H9 (cell line): Measurements from ENCODE around the gene SAMM50. TPM values are rescaled to one million over a fixed set of nuclear protein-coding genes. Genes with fewer than 3 reads are reported as not detected.

Experiments used
- DNase-seq: peaks from one replicate; pipeline ENCODE4 v3.0.0-alpha.2; 2017
- H2AFZ ChIP-seq: one replicate; pipeline ENCODE4 v1.6.1; 2013; ENCODE audit warnings: mild to moderate bottlenecking, low read length, control low read depth, moderate library complexity
- H2AK5ac ChIP-seq: 2 replicates; pipeline ENCODE4 v1.6.1; 2013; ENCODE audit warnings: low read length, control low read depth, mixed read lengths; ENCODE audit not compliant: insufficient read length
- H2BK120ac ChIP-seq: one replicate; pipeline ENCODE4 v1.6.1; 2013; ENCODE audit warnings: low read depth, mild to moderate bottlenecking, low read length, control low read depth, inconsistent platforms; ENCODE audit not compliant: poor library complexity, severe bottlenecking
- H2BK12ac ChIP-seq: 2 replicates; pipeline ENCODE4 v1.6.1; 2013; ENCODE audit warnings: low read length, control low read depth, mixed read lengths, low read depth; ENCODE audit not compliant: insufficient read length
- H2BK15ac ChIP-seq: 2 replicates; pipeline ENCODE4 v1.6.1; 2013; ENCODE audit warnings: low read depth, low read length, control low read depth
- H2BK20ac ChIP-seq: one replicate; pipeline ENCODE4 v1.6.1; 2013; ENCODE audit warnings: low read depth, mild to moderate bottlenecking, low read length, control low read depth, inconsistent platforms; ENCODE audit not compliant: poor library complexity, severe bottlenecking
- H2BK5ac ChIP-seq: 2 replicates; pipeline ENCODE4 v1.6.1; 2013; ENCODE audit warnings: low read length, control low read depth, mixed read lengths; ENCODE audit not compliant: insufficient read length
- H3K14ac ChIP-seq: 2 replicates; pipeline ENCODE4 v1.6.1; 2013; ENCODE audit warnings: low read length, control low read depth; ENCODE audit not compliant: insufficient read depth
- H3K18ac ChIP-seq: 2 replicates; pipeline ENCODE4 v1.6.1; 2013; ENCODE audit warnings: low read depth, mild to moderate bottlenecking, mixed read lengths, low read length, control low read depth; ENCODE audit not compliant: insufficient read length
- H3K23ac ChIP-seq: 2 replicates; pipeline ENCODE4 v1.6.1; 2013; ENCODE audit warnings: low read length, control low read depth, mixed read lengths, low read depth; ENCODE audit not compliant: insufficient read length
- H3K23me2 ChIP-seq: 2 replicates; pipeline ENCODE4 v1.6.1; 2013; ENCODE audit warnings: low read depth, mild to moderate bottlenecking, mixed read lengths, low read length, control low read depth; ENCODE audit not compliant: insufficient read length, poor library complexity, severe bottlenecking
- H3K27ac ChIP-seq: 2 replicates; pipeline ENCODE4 v1.5.1; 2013; ENCODE audit warnings: low read length, control low read depth, mixed read lengths, low read depth; ENCODE audit not compliant: insufficient read length
- H3K27me3 ChIP-seq: 2 replicates; pipeline ENCODE4 v1.6.1; 2013; ENCODE audit warnings: low read length, control low read depth, inconsistent platforms; ENCODE audit not compliant: insufficient read depth
- H3K4ac ChIP-seq: 2 replicates; pipeline ENCODE4 v1.6.1; 2013; ENCODE audit warnings: low read depth, mild to moderate bottlenecking, control low read depth, inconsistent platforms, low read length, moderate library complexity
- H3K4me1 ChIP-seq: 2 replicates; pipeline ENCODE4 v1.6.1; 2013; ENCODE audit warnings: low read length, control low read depth, inconsistent platforms; ENCODE audit not compliant: insufficient read depth
- H3K4me2 ChIP-seq: 2 replicates; pipeline ENCODE4 v1.6.1; 2013; ENCODE audit warnings: low read length, control low read depth, mixed read lengths; ENCODE audit not compliant: insufficient read length, insufficient read depth
- H3K56ac ChIP-seq: 2 replicates; pipeline ENCODE4 v1.6.1; 2013; ENCODE audit warnings: low read depth, mild to moderate bottlenecking, mixed read lengths, low read length, control low read depth; ENCODE audit not compliant: insufficient read length
- H3K79me1 ChIP-seq: 2 replicates; pipeline ENCODE4 v1.6.1; 2013; ENCODE audit warnings: low read depth, mild to moderate bottlenecking, moderate library complexity, low read length, control low read depth, inconsistent platforms; ENCODE audit not compliant: insufficient read depth, poor library complexity, severe bottlenecking
- H3K79me2 ChIP-seq: 2 replicates; pipeline ENCODE4 v1.6.1; 2013; ENCODE audit warnings: low read length, control low read depth, inconsistent platforms; ENCODE audit not compliant: insufficient read depth
- H3K9ac ChIP-seq: 2 replicates; pipeline ENCODE4 v1.6.1; 2013; ENCODE audit warnings: low read length, control low read depth, mixed read lengths; ENCODE audit not compliant: insufficient read length; ENCODE audit errors: extremely low read depth
- H3K9me3 ChIP-seq: one replicate; pipeline ENCODE4 v1.6.1; 2013; ENCODE audit warnings: low read depth, low read length, inconsistent platforms; ENCODE audit not compliant: control insufficient read depth
- H3T11ph ChIP-seq: one replicate; pipeline ENCODE4 v1.6.1; 2013; ENCODE audit warnings: mild to moderate bottlenecking, low read length, control low read depth, inconsistent platforms
- H4K20me1 ChIP-seq: one replicate; pipeline ENCODE4 v1.6.1; 2013; ENCODE audit not compliant: control insufficient read depth, insufficient read length, insufficient read depth
- H4K5ac ChIP-seq: 2 replicates; pipeline ENCODE4 v1.6.1; 2013; ENCODE audit warnings: low read depth, mild to moderate bottlenecking, mixed read lengths, low read length, control low read depth; ENCODE audit not compliant: insufficient read length
- H4K8ac ChIP-seq: replicated peaks from 2 replicates; pipeline ENCODE4 v1.6.1; 2013; ENCODE audit warnings: low read length, control low read depth, mixed read lengths, low read depth; ENCODE audit not compliant: insufficient read length
- H4K91ac ChIP-seq: 2 replicates; pipeline ENCODE4 v1.6.1; 2013; ENCODE audit warnings: low read depth, mild to moderate bottlenecking, moderate library complexity, mixed read lengths, low read length, control low read depth; ENCODE audit not compliant: insufficient read length
- H3K27ac Mint-ChIP-seq, 3 experiments: 2 replicates in 2 of 3; 3 replicates in 1 of 3; pipeline ENCODE4 v1.8.0; 2020 to 2021; ENCODE audit warnings: mixed read lengths in 3 of 3, mild to moderate bottlenecking in 1 of 3, moderate library complexity in 1 of 3
- H3K27me3 Mint-ChIP-seq: 2 replicates; pipeline ENCODE4 v1.8.0; 2021; ENCODE audit warnings: low read depth, mild to moderate bottlenecking, moderate library complexity, mixed read lengths
- H3K36me3 Mint-ChIP-seq, 3 experiments: 2 replicates in 2 of 3; 3 replicates in 1 of 3; pipeline ENCODE4 v1.8.0; 2020 to 2021; ENCODE audit warnings: low read depth in 3 of 3, mixed read lengths in 3 of 3; ENCODE audit not compliant: insufficient read depth in 1 of 3
- H3K4me1 Mint-ChIP-seq, 2 experiments: 2 replicates each; pipeline ENCODE4 v1.8.0; 2020; ENCODE audit warnings: mixed read lengths in 2 of 2
- H3K4me3 Mint-ChIP-seq, 2 experiments: 2 replicates in 1 of 2; 3 replicates in 1 of 2; pipeline ENCODE4 v1.8.0; 2020 to 2021; ENCODE audit warnings: mild to moderate bottlenecking in 2 of 2, mixed read lengths in 2 of 2, moderate library complexity in 1 of 2
- H3K9me3 Mint-ChIP-seq, 2 experiments: 2 replicates in 1 of 2; 3 replicates in 1 of 2; pipeline ENCODE4 v1.8.0; 2020; ENCODE audit warnings: mild to moderate bottlenecking in 2 of 2, mixed read lengths in 2 of 2, moderate library complexity in 1 of 2
- WGBS: extraction: QIAGEN DNeasy Blood & Tissue Kit; methylation state at CpG from one replicate; pipeline ENCODE4 v1.1.7; 2013; ENCODE audit warnings: missing lambda C conversion rate, low lambda C conversion rate, mixed read lengths; ENCODE audit not compliant: insufficient read length; ENCODE audit errors: extremely low coverage; 5-methylcytosine and 5-hydroxymethylcytosine counted together
- total RNA-seq: library from RNA; stranded (reverse); gene quantifications from 2 replicates; pipeline ENCODE4 v1.2.1, GENCODE V29; 2021
- TF ChIP-seq, protein P1 (sequence below): fragments of 200-600 bp; sonication (generic); conservative IDR thresholded peaks from 3 replicates; pipeline ENCODE4 v1.8.0; 2021; ENCODE audit warnings: antibody characterized with exemption, mild to moderate bottlenecking

SAMM50 gene
- total RNA-seq, 1 experiment from 2014 or later: 57.2 TPM

DNA sequence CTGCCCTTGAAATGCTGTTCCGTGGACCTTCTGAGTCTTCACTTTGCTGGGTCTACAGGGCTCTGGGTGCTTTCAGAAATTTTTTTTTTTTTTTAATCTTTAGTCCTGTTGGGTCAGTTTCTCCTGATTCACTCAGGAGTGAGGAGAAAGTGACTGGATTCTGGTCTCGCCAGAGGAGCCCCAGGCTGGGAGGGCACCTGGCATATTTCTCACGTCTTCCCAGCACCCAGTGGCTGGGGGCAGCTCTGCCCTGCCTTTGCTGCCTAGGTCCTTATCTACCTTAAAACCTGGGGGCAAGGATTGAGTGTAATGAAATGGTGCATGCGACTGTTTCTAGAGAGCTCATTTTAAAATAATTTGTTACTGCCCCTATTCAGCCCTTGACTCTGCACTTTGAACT, 23.3 kb downstream of the SAMM50 start:
- WGBS: no CpG with 5 or more reads among the region's 4 CpGs
- H2BK15ac ChIP-seq: no peak overlapping the region
- H3K4ac ChIP-seq: no peak overlapping the region
- DNase-seq: no peak
- no peak overlapping the region for H4K8ac ChIP-seq
- H2AK5ac ChIP-seq: no peak overlapping the region
- no peak overlapping the region for H3K14ac ChIP-seq
- no peak overlapping the region for H4K5ac ChIP-seq
- H3K18ac ChIP-seq: no peak overlapping the region
- Mint-ChIP-seq H3K4me3 (no peak overlapping the region), H3K9me3 (no peaks in the 10 kb centered on the region; a peak in 1 of 5 replicates), H3K27me3 (no peaks in the 10 kb centered on the region), H3K4me1 (no peaks in the 10 kb centered on the region), H3K27ac (no peak overlapping the region), H3K36me3 (peaks cover 38 to 81% (median 69%) of the 10 kb centered on the region in 3 experiments; a peak in 6 of 7 replicates)
- no peak overlapping the region for H4K91ac ChIP-seq
- no peak overlapping the region for H3K27ac ChIP-seq
- no peaks in the 10 kb centered on the region for H4K20me1 ChIP-seq
- no peak overlapping the region for H2BK5ac ChIP-seq
- no peak overlapping the region for H2BK12ac ChIP-seq
- no peaks in the 10 kb centered on the region for H3K9me3 ChIP-seq
- TF ChIP-seq, protein P1, sequence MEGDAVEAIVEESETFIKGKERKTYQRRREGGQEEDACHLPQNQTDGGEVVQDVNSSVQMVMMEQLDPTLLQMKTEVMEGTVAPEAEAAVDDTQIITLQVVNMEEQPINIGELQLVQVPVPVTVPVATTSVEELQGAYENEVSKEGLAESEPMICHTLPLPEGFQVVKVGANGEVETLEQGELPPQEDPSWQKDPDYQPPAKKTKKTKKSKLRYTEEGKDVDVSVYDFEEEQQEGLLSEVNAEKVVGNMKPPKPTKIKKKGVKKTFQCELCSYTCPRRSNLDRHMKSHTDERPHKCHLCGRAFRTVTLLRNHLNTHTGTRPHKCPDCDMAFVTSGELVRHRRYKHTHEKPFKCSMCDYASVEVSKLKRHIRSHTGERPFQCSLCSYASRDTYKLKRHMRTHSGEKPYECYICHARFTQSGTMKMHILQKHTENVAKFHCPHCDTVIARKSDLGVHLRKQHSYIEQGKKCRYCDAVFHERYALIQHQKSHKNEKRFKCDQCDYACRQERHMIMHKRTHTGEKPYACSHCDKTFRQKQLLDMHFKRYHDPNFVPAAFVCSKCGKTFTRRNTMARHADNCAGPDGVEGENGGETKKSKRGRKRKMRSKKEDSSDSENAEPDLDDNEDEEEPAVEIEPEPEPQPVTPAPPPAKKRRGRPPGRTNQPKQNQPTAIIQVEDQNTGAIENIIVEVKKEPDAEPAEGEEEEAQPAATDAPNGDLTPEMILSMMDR: no peak
- no peaks in the 10 kb centered on the region for H3K4me1 ChIP-seq
- no peak overlapping the region for H3K4me2 ChIP-seq
- H2BK120ac ChIP-seq: no peak overlapping the region
- H3K23ac ChIP-seq: no peak overlapping the region
- no peaks in the 10 kb centered on the region for H3K79me2 ChIP-seq
- H3K9ac ChIP-seq: no peak overlapping the region
- H3K27me3 ChIP-seq: no peaks in the 10 kb centered on the region
- no peak overlapping the region for H3T11ph ChIP-seq
- no peaks in the 10 kb centered on the region for H3K79me1 ChIP-seq
- no peak overlapping the region for H2BK20ac ChIP-seq
- no peak overlapping the region for H3K56ac ChIP-seq
- no peak overlapping the region for H2AFZ ChIP-seq
- H3K23me2 ChIP-seq: no peaks in the 10 kb centered on the region
